ENCODE data around the gene RYR2. TPM values are rescaled to one million over a fixed set of nuclear protein-coding genes. Genes with fewer than 3 reads are reported as not detected.
A peak's percentile ranks its signal among the peaks of the same experiment; 100 is the strongest.
"Not testable (repeated sequence)": the region's sequence is repeated elsewhere in the genome, so short reads cannot be mapped to it uniquely, and the experiment has no call there.

Gene RYR2
- total RNA-seq, 1 experiment from 2014 or later = under 0.01 TPM

DNA sequence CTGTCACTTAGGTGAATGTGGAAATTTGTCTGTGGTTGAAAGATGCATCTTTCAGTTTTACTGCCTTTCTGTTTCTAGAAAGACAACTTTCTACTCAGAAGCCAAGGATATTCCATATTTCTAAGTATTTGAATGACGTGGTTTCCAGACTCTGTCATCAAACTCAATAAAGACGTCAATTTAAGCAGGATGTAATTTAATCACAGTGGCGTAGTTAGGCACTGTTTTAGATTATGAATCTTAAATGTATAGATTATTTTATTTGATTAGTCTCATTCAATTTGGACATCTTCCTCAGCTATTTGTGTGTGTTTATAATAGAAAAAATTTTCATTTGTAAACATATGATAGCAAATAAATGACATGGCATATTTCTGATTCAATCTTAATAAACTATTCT is 298.9 kb downstream of the RYR2 start:
- DNase-seq (ENCODE audit: low read depth) = no peak

DNA sequence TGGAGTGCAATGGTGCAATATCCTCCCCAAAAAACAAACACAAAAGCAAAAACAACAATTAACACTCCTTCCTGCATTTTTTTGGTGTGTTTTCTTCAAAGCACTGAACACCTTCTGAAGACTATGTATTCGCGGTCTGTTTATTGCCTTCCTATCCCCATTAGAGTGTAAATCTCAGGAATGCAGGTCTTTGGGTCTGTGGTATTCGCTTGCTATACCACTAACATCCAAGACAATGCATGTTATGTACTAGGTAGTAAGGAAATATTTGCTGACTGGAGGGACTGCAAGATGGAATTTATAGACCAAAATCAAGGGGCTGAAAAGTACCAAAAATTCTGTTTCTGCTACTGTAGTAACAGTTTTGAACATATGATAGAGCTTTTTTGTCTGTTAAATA is 299.4 kb downstream of the RYR2 start:
- no peak for DNase-seq (ENCODE audit: low read depth)

GRCh38 chr1:237342730-237343129 is 300.7 kb downstream of the RYR2 start:
- no peak for DNase-seq (ENCODE audit: low read depth)

GRCh38 chr1:237352747-237353146 is 310.8 kb downstream of the RYR2 start:
- no peak for DNase-seq (ENCODE audit: low read depth)

DNA sequence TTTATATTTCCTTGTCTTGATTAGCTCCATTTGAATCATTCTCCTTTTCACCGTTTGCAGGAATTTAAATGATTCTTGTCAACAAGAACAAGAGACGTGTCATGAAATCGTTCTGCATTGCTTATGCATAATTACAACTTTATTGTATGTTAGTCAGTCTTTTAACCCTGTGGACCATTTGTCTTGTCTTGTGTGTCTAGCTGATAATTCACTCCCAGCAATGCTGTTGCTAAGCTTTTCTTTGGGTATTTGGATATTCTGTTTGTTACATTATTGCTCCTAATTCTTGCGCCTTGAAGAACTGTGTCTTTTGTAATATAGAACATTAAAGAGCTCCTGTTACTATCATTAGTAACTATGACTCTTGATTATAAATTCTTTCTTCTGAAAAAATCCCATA is 311.9 kb downstream of the RYR2 start:
- DNase-seq (ENCODE audit: low read depth) = no peak

GRCh38 chr1:237355022-237355421 is 313.0 kb downstream of the RYR2 start:
- no peak for DNase-seq (ENCODE audit: low read depth)

GRCh38 chr1:237358555-237358954 is 316.6 kb downstream of the RYR2 start:
- DNase-seq (ENCODE audit: low read depth) = no peak

DNA sequence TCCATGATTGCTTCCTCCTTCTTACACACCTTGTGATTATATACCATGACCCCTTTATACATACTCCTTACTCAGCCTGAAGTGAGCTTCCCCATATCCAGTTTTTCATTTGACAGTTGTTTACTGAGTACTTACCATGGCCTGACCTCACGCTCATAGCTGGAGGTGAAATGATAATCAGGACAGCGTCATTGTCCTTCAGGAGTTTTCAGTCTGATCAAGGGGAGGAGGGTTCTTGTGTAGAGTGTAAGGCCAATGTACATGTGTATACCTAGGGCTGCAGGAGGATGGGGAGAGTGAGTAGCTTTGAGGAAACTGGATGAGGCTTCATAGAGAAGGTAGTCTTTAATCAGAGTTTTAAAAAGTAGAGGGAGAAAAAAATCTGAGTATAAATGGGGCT is 325.8 kb downstream of the RYR2 start:
- no peak for DNase-seq (ENCODE audit: low read depth)

DNA sequence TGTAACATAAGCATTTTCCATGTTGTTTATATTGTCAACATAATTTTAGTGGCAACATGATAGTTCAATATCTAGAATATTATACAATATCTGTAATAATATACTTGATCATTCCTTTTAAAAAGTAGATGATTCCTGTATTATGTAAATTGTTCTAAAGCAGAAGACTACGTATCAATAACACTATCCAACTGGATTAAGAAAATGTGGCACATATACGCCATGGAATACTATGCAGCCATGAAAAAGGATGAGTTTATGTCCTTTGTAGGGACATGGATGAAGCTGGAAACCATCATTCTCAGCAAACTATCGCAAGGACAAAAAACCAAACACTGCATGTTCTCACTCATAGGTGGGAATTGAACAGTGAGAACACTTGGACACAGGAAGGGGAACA is 329.5 kb downstream of the RYR2 start:
- not testable (repeated sequence) for DNase-seq (ENCODE audit: low read depth)

- DNase-seq (ENCODE audit: low read depth) = peak; percentile 14
Measured at GRCh38 chr1:237383791-237384190, 341.8 kb downstream of the RYR2 start.

- DNase-seq (ENCODE audit: low read depth) = no peak
Measured at GRCh38 chr1:237384213-237384612, 342.2 kb downstream of the RYR2 start.

GRCh38 chr1:237386362-237387143 is 344.6 kb downstream of the RYR2 start:
- peak; percentile 24 for DNase-seq (ENCODE audit: low read depth)

- DNase-seq (ENCODE audit: low read depth) = no peak
Measured at GRCh38 chr1:237387144-237387505, 345.1 kb downstream of the RYR2 start.

DNA sequence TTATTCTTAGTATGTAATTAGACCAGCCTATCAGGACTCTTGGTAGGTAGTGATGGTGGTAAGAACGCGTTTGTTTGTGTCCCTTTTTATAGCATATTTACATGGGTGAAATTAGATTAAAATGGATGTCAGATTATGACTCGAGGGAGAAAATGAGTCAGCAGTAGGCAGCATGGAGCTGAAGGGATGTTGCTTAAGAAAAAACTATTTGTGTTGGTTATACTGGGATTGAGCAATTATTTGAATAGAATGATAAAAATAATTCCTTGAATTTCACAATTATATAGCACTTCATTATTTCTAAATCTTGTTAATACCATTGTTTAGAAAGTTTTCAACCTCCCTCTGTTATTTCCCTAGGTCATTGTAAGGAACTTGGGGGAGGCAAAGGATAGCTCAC is 348.8 kb downstream of the RYR2 start:
- no peak for DNase-seq (ENCODE audit: low read depth)

GRCh38 chr1:237393632-237394031 is 351.6 kb downstream of the RYR2 start:
- DNase-seq (ENCODE audit: low read depth) = no peak

DNA sequence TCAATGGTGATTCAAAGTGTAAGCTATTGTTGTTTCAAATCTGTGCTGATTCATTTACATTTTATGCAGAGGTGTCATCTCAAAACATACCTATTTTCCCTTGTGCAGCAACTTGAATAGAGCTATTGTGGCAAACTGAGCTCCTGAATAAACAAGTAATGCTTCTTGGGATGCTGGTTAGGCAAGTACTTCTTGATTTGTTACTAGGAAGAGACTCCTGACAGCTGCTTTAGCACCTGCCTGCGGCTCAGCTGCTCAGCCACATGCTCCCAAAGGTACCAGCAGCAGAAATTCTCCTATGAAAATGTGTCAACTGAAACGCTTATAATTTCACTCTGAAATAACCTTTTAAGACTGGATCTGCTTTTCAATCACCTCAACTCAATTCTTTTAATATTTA is 352.3 kb downstream of the RYR2 start:
- DNase-seq (ENCODE audit: low read depth) = no peak

GRCh38 chr1:237396426-237396825 is 354.4 kb downstream of the RYR2 start:
- DNase-seq (ENCODE audit: low read depth) = no peak

DNA sequence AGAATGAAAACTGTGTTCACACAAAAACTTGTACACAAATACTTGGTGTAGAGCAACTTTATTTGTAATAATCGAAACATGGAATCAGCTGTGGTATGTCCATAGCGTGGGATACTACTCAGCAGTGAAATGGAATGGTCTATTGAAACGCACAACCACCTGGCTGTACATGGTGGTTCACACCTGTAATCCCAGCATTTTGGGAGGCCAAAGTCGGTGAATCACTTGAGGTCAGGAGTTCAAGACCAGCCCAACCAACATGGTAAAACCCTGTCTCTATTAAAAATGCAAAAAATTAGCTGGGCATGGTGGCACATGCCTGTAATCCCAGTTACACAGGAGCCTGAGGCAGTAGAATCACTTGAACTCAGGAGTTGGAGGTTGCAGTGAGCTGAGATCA is 356.8 kb downstream of the RYR2 start:
- no peak for DNase-seq (ENCODE audit: low read depth)

DNA sequence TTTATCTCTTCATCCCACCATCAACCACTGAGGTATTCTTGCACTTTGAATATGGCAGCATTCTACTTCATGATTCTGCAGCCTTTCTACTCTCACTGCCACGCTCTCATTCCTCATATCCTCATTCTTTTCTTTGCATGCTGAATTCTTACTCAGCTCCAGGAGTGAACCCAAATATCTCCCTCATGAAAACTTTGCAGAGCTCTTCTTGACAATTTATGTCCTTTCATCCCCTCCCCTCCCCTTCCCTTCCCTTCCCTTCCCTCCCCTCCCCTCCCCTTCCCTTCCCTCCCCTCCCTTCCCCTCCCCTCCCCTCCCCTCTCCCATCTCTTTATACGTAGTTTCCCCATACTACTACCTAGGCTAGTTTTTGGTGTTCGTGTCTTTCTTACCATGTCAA is 363.9 kb downstream of the RYR2 start:
- DNase-seq (ENCODE audit: low read depth) = no peak

DNA sequence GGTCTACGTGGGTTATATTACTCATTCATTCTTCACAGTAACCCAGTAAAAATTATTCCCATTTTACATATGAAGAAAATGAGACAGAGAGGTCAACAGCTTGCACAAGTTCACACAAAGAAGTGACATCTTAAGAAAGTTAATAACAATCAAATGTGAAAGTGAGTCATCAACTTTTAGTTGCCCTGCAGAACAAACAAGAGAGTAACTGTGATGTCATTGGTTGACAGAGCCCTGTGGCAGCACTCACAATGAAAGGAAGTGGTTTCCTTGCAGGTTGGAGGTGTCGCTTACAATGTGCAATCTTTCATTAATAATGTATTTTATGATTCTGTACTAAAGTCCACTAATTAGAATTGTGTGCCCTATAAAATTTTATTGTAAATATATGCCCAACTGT is 369.6 kb downstream of the RYR2 start:
- no peak for DNase-seq (ENCODE audit: low read depth)

DNA sequence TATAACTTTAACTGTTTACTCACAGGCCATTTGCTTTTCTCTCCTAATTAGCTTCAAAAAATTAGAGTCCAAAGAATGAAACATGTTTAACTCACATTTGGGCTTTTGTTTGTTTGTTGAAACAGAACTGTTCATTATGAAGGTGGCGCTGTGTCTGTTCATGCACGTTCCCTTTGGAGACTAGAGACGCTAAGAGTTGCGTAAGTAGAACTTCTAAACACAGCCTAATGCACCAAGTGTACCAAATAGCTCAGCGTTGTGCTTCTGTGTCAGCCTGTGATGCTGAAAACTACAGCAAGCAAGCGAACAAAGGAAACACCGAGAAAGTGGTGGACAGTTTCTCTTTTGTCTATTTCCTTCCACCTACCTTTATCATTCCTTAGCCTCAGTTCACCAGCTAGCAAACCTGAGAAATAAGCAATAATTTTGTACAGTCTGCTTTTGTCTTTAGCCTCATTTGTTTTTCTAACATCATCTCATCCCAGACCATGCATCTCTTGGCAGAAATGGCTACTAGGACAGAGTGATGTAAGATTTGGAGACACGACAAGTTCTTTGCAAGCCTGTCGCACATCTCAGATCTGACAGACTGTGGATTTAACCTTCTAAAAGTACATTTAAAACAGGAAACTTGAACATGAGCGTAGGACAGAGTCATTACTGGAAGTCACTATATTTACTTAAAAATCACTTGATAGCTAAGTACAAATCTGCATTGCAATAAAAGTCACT is 375.1 kb downstream of the RYR2 start:
- DNase-seq (ENCODE audit: low read depth) = no peak

DNA sequence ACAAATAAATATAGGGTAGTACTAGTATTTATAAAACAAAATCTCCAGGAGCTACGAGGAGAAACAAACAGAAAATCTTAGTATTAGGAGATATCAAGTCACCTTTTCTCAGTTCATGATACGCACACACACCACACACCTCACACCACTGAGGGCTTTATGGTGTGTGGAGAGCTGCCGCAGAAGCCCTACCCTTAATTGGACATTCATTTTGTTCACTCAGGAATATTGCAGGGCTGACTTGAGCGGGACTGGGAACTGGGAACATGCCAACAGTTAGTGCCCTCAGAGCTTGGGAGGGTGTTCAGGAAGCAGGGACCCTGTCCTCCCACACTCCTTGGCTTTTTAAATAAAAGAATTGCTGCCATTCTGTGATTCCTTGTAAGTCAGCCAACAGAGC is 386.8 kb downstream of the RYR2 start:
- no peak for DNase-seq (ENCODE audit: low read depth)

GRCh38 chr1:237429252-237429651 is 387.3 kb downstream of the RYR2 start:
- DNase-seq (ENCODE audit: low read depth) = no peak

DNA sequence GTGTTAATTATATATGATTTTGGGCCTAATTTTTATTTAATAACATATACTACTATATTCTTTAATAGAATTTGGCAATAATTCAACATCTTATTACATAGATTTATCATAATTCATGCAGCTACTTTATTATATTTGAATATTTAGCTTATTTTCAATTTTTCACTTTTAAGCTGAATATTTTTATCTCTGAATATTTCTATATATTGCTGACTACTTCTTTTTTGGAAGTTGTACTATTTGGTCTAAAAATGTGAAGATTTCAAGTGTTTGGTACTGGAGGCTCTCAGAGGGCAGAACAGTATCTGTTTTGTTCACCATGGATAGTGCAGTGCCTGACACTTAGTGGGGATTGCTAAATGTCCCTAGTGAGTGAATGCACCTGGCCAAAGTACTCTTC is 389.5 kb downstream of the RYR2 start:
- DNase-seq (ENCODE audit: low read depth) = no peak

Data from RPMI7951 (cell line).